GM23338 (cell line): Measurements from ENCODE around the gene ATP9B. TPM values are rescaled to one million over a fixed set of nuclear protein-coding genes. Genes with fewer than 3 reads are reported as not detected.
A peak's percentile ranks its signal among the peaks of the same experiment; 100 is the strongest.

Source experiments
- ATAC-seq: fragments of 200-7000 bp; cut with Tn5 transposase; 3 replicates; pipeline ENCODE4 v1.9.1; 2020
- DNase-seq: peaks from one replicate; pipeline ENCODE4 v3.0.0-alpha.2; 2015; ENCODE audit warnings: low spot score
- H2AFZ ChIP-seq: fragments of 200-600 bp; sonication (generic); 2 replicates; pipeline ENCODE4 v1.8.0; 2016; ENCODE audit warnings: antibody characterized with exemption, mild to moderate bottlenecking, moderate library complexity
- H3F3A ChIP-seq: fragments of 200-600 bp; sonication (generic); replicated peaks from 2 replicates; pipeline ENCODE4 v1.8.0; 2017; ENCODE audit warnings: antibody characterized with exemption, mixed run types, low read depth
- H3K27ac ChIP-seq: fragments of 200-600 bp; sonication (generic); 2 replicates; pipeline ENCODE4 v1.6.1; 2016; ENCODE audit warnings: low read depth
- H3K27me3 ChIP-seq: fragments of 200-600 bp; sonication (generic); 2 replicates; pipeline ENCODE4 v1.8.0; 2016; ENCODE audit warnings: mild to moderate bottlenecking, mixed run types, moderate library complexity; ENCODE audit not compliant: insufficient read depth
- H3K36me3 ChIP-seq: fragments of 200-600 bp; sonication (generic); 2 replicates; pipeline ENCODE4 v1.8.0; 2016; ENCODE audit warnings: mild to moderate bottlenecking; ENCODE audit not compliant: insufficient read depth
- H3K4me1 ChIP-seq: fragments of 200-600 bp; sonication (generic); 2 replicates; pipeline ENCODE4 v1.8.0; 2016; ENCODE audit warnings: mild to moderate bottlenecking, moderate library complexity; ENCODE audit not compliant: insufficient read depth
- H3K4me2 ChIP-seq: fragments of 200-600 bp; sonication (generic); 2 replicates; pipeline ENCODE4 v1.7.1; 2017; ENCODE audit warnings: mixed run types
- H3K4me3 ChIP-seq: fragments of 200-600 bp; sonication (generic); 2 replicates; pipeline ENCODE4 v1.6.1; 2016; ENCODE audit warnings: mixed run types
- H3K79me2 ChIP-seq: fragments of 200-600 bp; sonication (generic); replicated peaks from 2 replicates; pipeline ENCODE4 v1.8.0; 2017; ENCODE audit warnings: mild to moderate bottlenecking; ENCODE audit not compliant: insufficient read depth
- H3K9me2 ChIP-seq: fragments of 200-600 bp; sonication (generic); 2 replicates; pipeline ENCODE4 v1.8.0; 2017; ENCODE audit not compliant: insufficient read depth
- H4K20me1 ChIP-seq: fragments of 200-600 bp; sonication (generic); replicated peaks from 2 replicates; pipeline ENCODE4 v1.8.0; 2017; ENCODE audit warnings: mild to moderate bottlenecking; ENCODE audit not compliant: insufficient read depth
- H3K27ac Mint-ChIP-seq: 2 replicates; pipeline ENCODE4 v1.8.0; 2020; ENCODE audit warnings: inconsistent platforms, mild to moderate bottlenecking, moderate library complexity, mixed read lengths
- H3K27me3 Mint-ChIP-seq: 3 replicates; pipeline ENCODE4 v1.8.0; 2022; ENCODE audit warnings: low read depth, mild to moderate bottlenecking, moderate library complexity, mixed read lengths, inconsistent platforms; ENCODE audit not compliant: insufficient read depth, poor library complexity
- H3K36me3 Mint-ChIP-seq: 3 replicates; pipeline ENCODE4 v1.8.0; 2021; ENCODE audit warnings: low read depth, mild to moderate bottlenecking, inconsistent platforms, moderate library complexity, mixed read lengths
- H3K4me1 Mint-ChIP-seq: 3 replicates; pipeline ENCODE4 v1.8.0; 2020; ENCODE audit warnings: mild to moderate bottlenecking, inconsistent platforms, mixed read lengths
- H3K4me3 Mint-ChIP-seq: 3 replicates; pipeline ENCODE4 v1.8.0; 2021; ENCODE audit warnings: moderate library complexity, mild to moderate bottlenecking, inconsistent platforms, mixed read lengths
- H3K9me3 Mint-ChIP-seq: 3 replicates; pipeline ENCODE4 v1.8.0; 2020; ENCODE audit warnings: moderate library complexity, mild to moderate bottlenecking, inconsistent platforms, mixed read lengths
- CREB1 ChIP-seq: fragments of 250-450 bp; sonication (Bioruptor Pico); IDR thresholded peaks from 2 replicates; pipeline ENCODE4 v1.5.0; 2020; ENCODE audit warnings: low read depth, mild to moderate bottlenecking, moderate library complexity
- EZH2 ChIP-seq: fragments of 200-600 bp; sonication (generic); IDR thresholded peaks from one replicate; pipeline ENCODE4 v1.8.0; 2017; ENCODE audit warnings: antibody characterized with exemption, mild to moderate bottlenecking, low read depth; ENCODE audit not compliant: unreplicated experiment
- EZH2phosphoT487 ChIP-seq: fragments of 200-600 bp; sonication (generic); IDR thresholded peaks from one replicate; pipeline ENCODE4 v1.8.1; 2018; ENCODE audit warnings: antibody characterized with exemption; ENCODE audit not compliant: unreplicated experiment
- NANOG ChIP-seq: IDR thresholded peaks from 2 replicates; pipeline ENCODE4 v1.6.1; 2016; ENCODE audit warnings: antibody characterized with exemption, borderline replicate concordance
- POLR2AphosphoS5 ChIP-seq: IDR thresholded peaks from 2 replicates; pipeline ENCODE4 v1.6.1; 2016; ENCODE audit warnings: antibody characterized with exemption, low read depth
- STAT1 ChIP-seq: IDR thresholded peaks from one replicate; pipeline ENCODE4 v1.6.1; 2016; ENCODE audit warnings: antibody characterized with exemption; ENCODE audit not compliant: unreplicated experiment
- ZNF114 ChIP-seq: fragments of 250-450 bp; sonication (Bioruptor Pico); IDR thresholded peaks from 2 replicates; pipeline ENCODE4 v1.5.0; 2020; ENCODE audit warnings: mild to moderate bottlenecking, moderate library complexity
- ZNF331 ChIP-seq: fragments of 250-450 bp; sonication (Bioruptor Pico); IDR thresholded peaks from 2 replicates; pipeline ENCODE4 v1.5.0; 2020; ENCODE audit warnings: low read depth, mild to moderate bottlenecking, moderate library complexity
- polyA plus RNA-seq: library from polyadenylated mRNA; unstranded; fragments of >200 nt; fragmentation: Nextera tagmentation; extraction: Ambion mirVana; gene quantifications from 2 replicates; pipeline ENCODE4 v1.2.1, GENCODE V29; 2016
- total RNA-seq: library from RNA; depleted of rRNA; stranded (reverse); fragments of >200 nt; shearing (Covaris generic); gene quantifications from 2 replicates; pipeline ENCODE4 v1.2.3, GENCODE V29; 2014
- TF ChIP-seq, protein P1 (sequence below), 2 experiments: fragments of 200-600 bp in 1 of 2; sonication (generic) in 1 of 2; conservative IDR thresholded peaks; 2 replicates each; pipeline versions ENCODE4 v1.5.1 to v1.6.1; 2016 to 2017; ENCODE audit warnings: antibody characterized with exemption in 2 of 2, low read depth in 2 of 2, mild to moderate bottlenecking in 2 of 2, moderate library complexity in 1 of 2
- TF ChIP-seq, protein P2 (sequence below): IDR thresholded peaks from one replicate; pipeline ENCODE4 v1.6.1; 2018; ENCODE audit warnings: antibody characterized with exemption; ENCODE audit not compliant: unreplicated experiment
- TF ChIP-seq, protein P3 (sequence below): IDR thresholded peaks from 2 replicates; pipeline ENCODE4 v1.6.1; 2016; ENCODE audit warnings: antibody characterized with exemption
- TF ChIP-seq, protein P4 (sequence below): fragments of 250-450 bp; sonication (Bioruptor Pico); IDR thresholded peaks from 2 replicates; pipeline ENCODE4 v1.5.0; 2020; ENCODE audit warnings: mild to moderate bottlenecking, moderate library complexity

Gene ATP9B
- total and polyA plus RNA-seq, 2 experiments from 2014 or later: 14.2 to 25.6 TPM

DNA sequence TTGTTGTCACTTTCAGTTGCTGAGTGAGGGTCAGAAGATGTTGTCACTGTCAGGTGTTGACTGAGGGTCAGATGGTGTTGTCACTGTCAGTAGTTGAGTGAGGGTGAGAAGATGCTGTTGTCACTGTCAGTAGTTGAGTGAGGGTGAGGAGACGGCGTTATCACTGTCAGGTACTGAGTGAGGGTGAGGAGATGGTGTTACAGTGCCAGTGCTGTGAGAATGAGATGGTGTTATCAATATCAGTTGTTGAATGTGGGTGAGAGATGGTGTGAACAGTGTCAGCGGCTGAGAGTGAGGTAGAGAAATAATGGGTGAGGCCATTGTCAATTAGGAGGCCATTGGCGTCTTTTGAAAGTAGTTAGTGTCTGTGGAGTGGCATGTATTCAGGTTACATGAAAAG is 1.6 kb upstream of the ATP9B start (continued):
- TF ChIP-seq, protein P1, sequence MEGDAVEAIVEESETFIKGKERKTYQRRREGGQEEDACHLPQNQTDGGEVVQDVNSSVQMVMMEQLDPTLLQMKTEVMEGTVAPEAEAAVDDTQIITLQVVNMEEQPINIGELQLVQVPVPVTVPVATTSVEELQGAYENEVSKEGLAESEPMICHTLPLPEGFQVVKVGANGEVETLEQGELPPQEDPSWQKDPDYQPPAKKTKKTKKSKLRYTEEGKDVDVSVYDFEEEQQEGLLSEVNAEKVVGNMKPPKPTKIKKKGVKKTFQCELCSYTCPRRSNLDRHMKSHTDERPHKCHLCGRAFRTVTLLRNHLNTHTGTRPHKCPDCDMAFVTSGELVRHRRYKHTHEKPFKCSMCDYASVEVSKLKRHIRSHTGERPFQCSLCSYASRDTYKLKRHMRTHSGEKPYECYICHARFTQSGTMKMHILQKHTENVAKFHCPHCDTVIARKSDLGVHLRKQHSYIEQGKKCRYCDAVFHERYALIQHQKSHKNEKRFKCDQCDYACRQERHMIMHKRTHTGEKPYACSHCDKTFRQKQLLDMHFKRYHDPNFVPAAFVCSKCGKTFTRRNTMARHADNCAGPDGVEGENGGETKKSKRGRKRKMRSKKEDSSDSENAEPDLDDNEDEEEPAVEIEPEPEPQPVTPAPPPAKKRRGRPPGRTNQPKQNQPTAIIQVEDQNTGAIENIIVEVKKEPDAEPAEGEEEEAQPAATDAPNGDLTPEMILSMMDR (conservative IDR thresholded peaks at IDR 0.05; ENCODE audit: low read depth in 2 of 2): no peak
- TF ChIP-seq EZH2phosphoT487: no peak

DNA sequence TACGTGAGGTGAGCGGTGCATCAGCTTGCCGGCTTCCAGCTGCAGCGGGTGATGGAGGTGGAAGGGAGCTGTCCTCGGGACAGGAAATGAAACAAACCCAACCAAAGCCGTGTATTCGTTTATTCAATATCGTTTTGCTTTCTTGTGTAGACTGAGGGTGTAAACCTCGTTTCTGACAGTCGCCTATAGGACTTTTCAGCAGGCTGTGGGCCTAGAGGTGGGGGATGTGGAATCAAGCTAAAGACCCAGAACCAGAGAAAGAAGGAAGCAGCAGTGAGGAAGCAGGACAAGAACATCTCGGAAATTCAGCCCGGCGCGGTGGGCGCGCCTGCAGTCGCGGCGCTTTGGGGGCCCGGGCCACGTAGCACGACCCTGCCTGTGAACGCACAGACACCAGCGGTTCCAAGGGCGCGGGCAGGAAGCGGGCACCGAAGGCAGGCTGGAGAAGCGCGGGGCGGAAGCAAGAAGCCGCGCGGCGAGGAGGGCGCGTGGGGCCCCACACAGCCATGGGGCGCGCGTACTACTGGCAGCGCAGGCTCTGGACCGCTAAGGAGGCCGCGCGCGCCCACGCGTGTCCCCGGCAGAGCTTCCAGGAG is 755 bp upstream of the ATP9B start:
- Histone ChIP-seq H3K79me2 (peaks cover 37% of the 10 kb centered on the region), H3K4me1 (peaks cover 4% of the 10 kb centered on the region), H3K9me2 (no peaks in the 10 kb centered on the region), H3K27me3 (no peaks in the 10 kb centered on the region), H3K36me3 (no peaks in the 10 kb centered on the region), H3K4me2 (peak overlapping the region; percentile 81), H3K27ac (no peak overlapping the region), H4K20me1 (no peaks in the 10 kb centered on the region), H3F3A (no peaks in the 10 kb centered on the region), H2AFZ (peak overlapping the region; percentile 90; the same call in 1 of the 2 replicates), H3K4me3 (peak overlapping the region; percentile 80)
- DNase-seq (peak; percentile 50), ATAC-seq (peak; percentile 54)
- Mint-ChIP-seq H3K36me3 (peaks cover 44% of the 10 kb centered on the region), H3K4me3 (peak overlapping the region; percentile 79), H3K9me3 (peaks cover 51% of the 10 kb centered on the region), H3K4me1 (peaks cover 4% of the 10 kb centered on the region), H3K27ac (peak overlapping the region; percentile 80), H3K27me3 (peaks cover 14% of the 10 kb centered on the region)
- TF ChIP-seq, protein P2, sequence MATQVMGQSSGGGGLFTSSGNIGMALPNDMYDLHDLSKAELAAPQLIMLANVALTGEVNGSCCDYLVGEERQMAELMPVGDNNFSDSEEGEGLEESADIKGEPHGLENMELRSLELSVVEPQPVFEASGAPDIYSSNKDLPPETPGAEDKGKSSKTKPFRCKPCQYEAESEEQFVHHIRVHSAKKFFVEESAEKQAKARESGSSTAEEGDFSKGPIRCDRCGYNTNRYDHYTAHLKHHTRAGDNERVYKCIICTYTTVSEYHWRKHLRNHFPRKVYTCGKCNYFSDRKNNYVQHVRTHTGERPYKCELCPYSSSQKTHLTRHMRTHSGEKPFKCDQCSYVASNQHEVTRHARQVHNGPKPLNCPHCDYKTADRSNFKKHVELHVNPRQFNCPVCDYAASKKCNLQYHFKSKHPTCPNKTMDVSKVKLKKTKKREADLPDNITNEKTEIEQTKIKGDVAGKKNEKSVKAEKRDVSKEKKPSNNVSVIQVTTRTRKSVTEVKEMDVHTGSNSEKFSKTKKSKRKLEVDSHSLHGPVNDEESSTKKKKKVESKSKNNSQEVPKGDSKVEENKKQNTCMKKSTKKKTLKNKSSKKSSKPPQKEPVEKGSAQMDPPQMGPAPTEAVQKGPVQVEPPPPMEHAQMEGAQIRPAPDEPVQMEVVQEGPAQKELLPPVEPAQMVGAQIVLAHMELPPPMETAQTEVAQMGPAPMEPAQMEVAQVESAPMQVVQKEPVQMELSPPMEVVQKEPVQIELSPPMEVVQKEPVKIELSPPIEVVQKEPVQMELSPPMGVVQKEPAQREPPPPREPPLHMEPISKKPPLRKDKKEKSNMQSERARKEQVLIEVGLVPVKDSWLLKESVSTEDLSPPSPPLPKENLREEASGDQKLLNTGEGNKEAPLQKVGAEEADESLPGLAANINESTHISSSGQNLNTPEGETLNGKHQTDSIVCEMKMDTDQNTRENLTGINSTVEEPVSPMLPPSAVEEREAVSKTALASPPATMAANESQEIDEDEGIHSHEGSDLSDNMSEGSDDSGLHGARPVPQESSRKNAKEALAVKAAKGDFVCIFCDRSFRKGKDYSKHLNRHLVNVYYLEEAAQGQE: no peak
- TF ChIP-seq POLR2AphosphoS5 (no peak), ZNF114 (CRISPR knock-in tag) (no peak), ZNF331 (no peak), EZH2 (no peak), EZH2phosphoT487 (no peak), STAT1 (no peak), CREB1 (CRISPR knock-in tag) (no peak), NANOG (no peak)
- TF ChIP-seq, protein P3, sequence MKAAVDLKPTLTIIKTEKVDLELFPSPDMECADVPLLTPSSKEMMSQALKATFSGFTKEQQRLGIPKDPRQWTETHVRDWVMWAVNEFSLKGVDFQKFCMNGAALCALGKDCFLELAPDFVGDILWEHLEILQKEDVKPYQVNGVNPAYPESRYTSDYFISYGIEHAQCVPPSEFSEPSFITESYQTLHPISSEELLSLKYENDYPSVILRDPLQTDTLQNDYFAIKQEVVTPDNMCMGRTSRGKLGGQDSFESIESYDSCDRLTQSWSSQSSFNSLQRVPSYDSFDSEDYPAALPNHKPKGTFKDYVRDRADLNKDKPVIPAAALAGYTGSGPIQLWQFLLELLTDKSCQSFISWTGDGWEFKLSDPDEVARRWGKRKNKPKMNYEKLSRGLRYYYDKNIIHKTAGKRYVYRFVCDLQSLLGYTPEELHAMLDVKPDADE: no peak
- TF ChIP-seq, protein P4, sequence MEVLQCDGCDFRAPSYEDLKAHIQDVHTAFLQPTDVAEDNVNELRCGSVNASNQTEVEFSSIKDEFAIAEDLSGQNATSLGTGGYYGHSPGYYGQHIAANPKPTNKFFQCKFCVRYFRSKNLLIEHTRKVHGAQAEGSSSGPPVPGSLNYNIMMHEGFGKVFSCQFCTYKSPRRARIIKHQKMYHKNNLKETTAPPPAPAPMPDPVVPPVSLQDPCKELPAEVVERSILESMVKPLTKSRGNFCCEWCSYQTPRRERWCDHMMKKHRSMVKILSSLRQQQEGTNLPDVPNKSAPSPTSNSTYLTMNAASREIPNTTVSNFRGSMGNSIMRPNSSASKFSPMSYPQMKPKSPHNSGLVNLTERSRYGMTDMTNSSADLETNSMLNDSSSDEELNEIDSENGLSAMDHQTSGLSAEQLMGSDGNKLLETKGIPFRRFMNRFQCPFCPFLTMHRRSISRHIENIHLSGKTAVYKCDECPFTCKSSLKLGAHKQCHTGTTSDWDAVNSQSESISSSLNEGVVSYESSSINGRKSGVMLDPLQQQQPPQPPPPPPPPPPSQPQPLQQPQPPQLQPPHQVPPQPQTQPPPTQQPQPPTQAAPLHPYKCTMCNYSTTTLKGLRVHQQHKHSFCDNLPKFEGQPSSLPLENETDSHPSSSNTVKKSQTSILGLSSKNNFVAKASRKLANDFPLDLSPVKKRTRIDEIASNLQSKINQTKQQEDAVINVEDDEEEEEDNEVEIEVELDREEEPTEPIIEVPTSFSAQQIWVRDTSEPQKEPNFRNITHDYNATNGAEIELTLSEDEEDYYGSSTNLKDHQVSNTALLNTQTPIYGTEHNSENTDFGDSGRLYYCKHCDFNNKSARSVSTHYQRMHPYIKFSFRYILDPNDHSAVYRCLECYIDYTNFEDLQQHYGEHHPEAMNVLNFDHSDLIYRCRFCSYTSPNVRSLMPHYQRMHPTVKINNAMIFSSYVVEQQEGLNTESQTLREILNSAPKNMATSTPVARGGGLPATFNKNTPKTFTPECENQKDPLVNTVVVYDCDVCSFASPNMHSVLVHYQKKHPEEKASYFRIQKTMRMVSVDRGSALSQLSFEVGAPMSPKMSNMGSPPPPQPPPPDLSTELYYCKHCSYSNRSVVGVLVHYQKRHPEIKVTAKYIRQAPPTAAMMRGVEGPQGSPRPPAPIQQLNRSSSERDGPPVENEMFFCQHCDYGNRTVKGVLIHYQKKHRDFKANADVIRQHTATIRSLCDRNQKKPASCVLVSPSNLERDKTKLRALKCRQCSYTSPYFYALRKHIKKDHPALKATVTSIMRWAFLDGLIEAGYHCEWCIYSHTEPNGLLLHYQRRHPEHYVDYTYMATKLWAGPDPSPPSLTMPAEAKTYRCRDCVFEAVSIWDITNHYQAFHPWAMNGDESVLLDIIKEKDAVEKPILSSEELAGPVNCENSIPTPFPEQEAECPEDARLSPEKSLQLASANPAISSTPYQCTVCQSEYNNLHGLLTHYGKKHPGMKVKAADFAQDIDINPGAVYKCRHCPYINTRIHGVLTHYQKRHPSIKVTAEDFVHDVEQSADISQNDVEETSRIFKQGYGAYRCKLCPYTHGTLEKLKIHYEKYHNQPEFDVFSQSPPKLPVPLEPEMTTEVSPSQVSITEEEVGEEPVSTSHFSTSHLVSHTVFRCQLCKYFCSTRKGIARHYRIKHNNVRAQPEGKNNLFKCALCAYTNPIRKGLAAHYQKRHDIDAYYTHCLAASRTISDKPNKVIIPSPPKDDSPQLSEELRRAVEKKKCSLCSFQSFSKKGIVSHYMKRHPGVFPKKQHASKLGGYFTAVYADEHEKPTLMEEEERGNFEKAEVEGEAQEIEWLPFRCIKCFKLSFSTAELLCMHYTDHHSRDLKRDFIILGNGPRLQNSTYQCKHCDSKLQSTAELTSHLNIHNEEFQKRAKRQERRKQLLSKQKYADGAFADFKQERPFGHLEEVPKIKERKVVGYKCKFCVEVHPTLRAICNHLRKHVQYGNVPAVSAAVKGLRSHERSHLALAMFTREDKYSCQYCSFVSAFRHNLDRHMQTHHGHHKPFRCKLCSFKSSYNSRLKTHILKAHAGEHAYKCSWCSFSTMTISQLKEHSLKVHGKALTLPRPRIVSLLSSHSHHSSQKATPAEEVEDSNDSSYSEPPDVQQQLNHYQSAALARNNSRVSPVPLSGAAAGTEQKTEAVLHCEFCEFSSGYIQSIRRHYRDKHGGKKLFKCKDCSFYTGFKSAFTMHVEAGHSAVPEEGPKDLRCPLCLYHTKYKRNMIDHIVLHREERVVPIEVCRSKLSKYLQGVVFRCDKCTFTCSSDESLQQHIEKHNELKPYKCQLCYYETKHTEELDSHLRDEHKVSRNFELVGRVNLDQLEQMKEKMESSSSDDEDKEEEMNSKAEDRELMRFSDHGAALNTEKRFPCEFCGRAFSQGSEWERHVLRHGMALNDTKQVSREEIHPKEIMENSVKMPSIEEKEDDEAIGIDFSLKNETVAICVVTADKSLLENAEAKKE (CRISPR knock-in tag): no peak
